OCI-LY7 (cell line): ENCODE data around the gene EIF4G3.

Source experiments
- EZH2phosphoT487 ChIP-seq: fragments of 200-600 bp; sonication (generic); IDR thresholded peaks from 2 replicates; pipeline ENCODE4 v1.6.1; 2018; ENCODE audit warnings: low read depth, borderline replicate concordance, mild to moderate bottlenecking, mixed run types, antibody characterized with exemption, low read length, moderate library complexity, mixed read lengths
- TF ChIP-seq, protein P1 (sequence below): fragments of 200-600 bp; sonication (generic); conservative IDR thresholded peaks from 2 replicates; pipeline ENCODE4 v1.5.1; 2014; ENCODE audit warnings: mild to moderate bottlenecking, antibody characterized with exemption, low read length, moderate library complexity, mixed read lengths

DNA sequence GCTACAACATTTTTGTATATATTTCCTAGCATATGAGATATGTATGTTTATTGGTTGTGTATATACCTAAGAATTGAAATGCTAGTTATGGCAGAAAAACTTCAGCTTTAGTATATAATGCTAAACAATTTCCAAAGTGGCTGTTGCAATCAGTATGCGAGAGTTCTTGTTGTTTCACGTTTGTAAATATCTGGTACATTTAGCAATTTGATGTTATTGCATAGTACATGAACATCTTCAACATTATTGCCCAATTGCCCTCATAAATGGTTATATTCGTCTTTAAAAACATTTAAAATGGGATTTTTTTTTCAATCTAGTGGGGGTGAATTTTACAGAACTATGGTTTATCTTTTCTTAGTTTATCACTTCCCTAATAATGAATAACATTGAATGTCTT lies 303.4 kb downstream of the EIF4G3 start:
- no peak for TF ChIP-seq EZH2phosphoT487
- TF ChIP-seq, protein P1, sequence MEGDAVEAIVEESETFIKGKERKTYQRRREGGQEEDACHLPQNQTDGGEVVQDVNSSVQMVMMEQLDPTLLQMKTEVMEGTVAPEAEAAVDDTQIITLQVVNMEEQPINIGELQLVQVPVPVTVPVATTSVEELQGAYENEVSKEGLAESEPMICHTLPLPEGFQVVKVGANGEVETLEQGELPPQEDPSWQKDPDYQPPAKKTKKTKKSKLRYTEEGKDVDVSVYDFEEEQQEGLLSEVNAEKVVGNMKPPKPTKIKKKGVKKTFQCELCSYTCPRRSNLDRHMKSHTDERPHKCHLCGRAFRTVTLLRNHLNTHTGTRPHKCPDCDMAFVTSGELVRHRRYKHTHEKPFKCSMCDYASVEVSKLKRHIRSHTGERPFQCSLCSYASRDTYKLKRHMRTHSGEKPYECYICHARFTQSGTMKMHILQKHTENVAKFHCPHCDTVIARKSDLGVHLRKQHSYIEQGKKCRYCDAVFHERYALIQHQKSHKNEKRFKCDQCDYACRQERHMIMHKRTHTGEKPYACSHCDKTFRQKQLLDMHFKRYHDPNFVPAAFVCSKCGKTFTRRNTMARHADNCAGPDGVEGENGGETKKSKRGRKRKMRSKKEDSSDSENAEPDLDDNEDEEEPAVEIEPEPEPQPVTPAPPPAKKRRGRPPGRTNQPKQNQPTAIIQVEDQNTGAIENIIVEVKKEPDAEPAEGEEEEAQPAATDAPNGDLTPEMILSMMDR = no peak
